B cell (primary cell): Measurements from ENCODE around the gene KLK13. TPM values are rescaled to one million over a fixed set of nuclear protein-coding genes. Genes with fewer than 3 reads are reported as not detected.

Experiments used
- ATAC-seq: fragments of 200-7000 bp; cut with Tn5 transposase; one replicate; pipeline ENCODE4 v1.10.0; 2021; ENCODE audit warnings: low read depth, mild to moderate bottlenecking, moderate number of reproducible peaks, moderate library complexity
- CTCF ChIA-PET: fragments of 350-600 bp; sonication (Branson Sonifier 250); formaldehyde crosslinking; loops from one replicate; lab custom pipeline; 2021; ENCODE audit warnings: antibody characterized with exemption, inconsistent platforms; lab: Charles Lee
- POLR2A ChIA-PET: fragments of 350-600 bp; sonication (Branson Sonifier 250); formaldehyde crosslinking; loops from one replicate; lab custom pipeline; 2021; ENCODE audit warnings: antibody characterized with exemption; lab: Charles Lee
- DNase-seq: peaks from one replicate; pipeline ENCODE4 v3.0.0; 2013
- H2AFZ ChIP-seq: 2 replicates; pipeline ENCODE4 v1.6.1; 2012; ENCODE audit warnings: mild to moderate bottlenecking, low read depth, low read length; ENCODE audit not compliant: insufficient read depth, poor library complexity, severe bottlenecking
- H3K27ac ChIP-seq, 2 donors: 1 replicate in 1 of 2; 2 replicates in 1 of 2; pipeline ENCODE4 v1.5.1; 2012 to 2013; ENCODE audit warnings: low read length in 2 of 2, mild to moderate bottlenecking in 2 of 2, moderate library complexity in 1 of 2
- H3K27me3 ChIP-seq, 4 experiments: fragments of 200-600 bp in 1 of 4; sonication (generic) in 1 of 4; replicated peaks in 1 of 4; 1 replicate in 2 of 4; 2 replicates in 2 of 4; pipeline versions ENCODE4 v1.6.1 to v1.7.0; 2013 to 2016; ENCODE audit warnings: low read length in 3 of 4, mild to moderate bottlenecking in 2 of 4, mixed read lengths in 1 of 4, moderate library complexity in 1 of 4; ENCODE audit not compliant: insufficient read depth in 4 of 4, control insufficient read depth in 3 of 4; ENCODE audit errors: control extremely low read depth in 1 of 4
- H3K36me3 ChIP-seq, 2 experiments: replicated peaks in 1 of 2; 1 replicate in 1 of 2; 2 replicates in 1 of 2; pipeline versions ENCODE4 v1.6.1 to v1.7.1; 2013; ENCODE audit warnings: low read length in 1 of 2; ENCODE audit not compliant: insufficient read depth in 2 of 2, control insufficient read depth in 1 of 2; ENCODE audit errors: control extremely low read depth in 1 of 2, extremely low read depth in 1 of 2
- H3K4me1 ChIP-seq, 2 donors: fragments of 200-600 bp in 1 of 2; sonication (generic) in 1 of 2; 1 replicate in 1 of 2; 2 replicates in 1 of 2; pipeline versions ENCODE4 v1.5.1 to v1.6.1; 2013 to 2017; ENCODE audit warnings: low read length in 2 of 2; ENCODE audit not compliant: control insufficient read depth in 2 of 2, insufficient read depth in 2 of 2
- H3K4me2 ChIP-seq: replicated peaks from 2 replicates; pipeline ENCODE3; 2012; ENCODE audit warnings: mild to moderate bottlenecking, low read depth, low read length; ENCODE audit not compliant: poor library complexity, severe bottlenecking
- H3K4me3 ChIP-seq, 5 experiments: fragments of 200-600 bp in 1 of 5; sonication (generic) in 1 of 5; 1 replicate in 3 of 5; 2 replicates in 2 of 5; pipeline versions ENCODE4 v1.5.1 to v1.7.0; 2011 to 2016; ENCODE audit warnings: low read length in 4 of 5, mild to moderate bottlenecking in 4 of 5, low read depth in 2 of 5, control low read depth in 1 of 5, moderate library complexity in 1 of 5; ENCODE audit not compliant: insufficient read depth in 1 of 5; ENCODE audit errors: control extremely low read depth in 1 of 5, extremely low read depth in 1 of 5
- H3K79me2 ChIP-seq: fragments of 200-600 bp; sonication (generic); one replicate; pipeline ENCODE4 v1.6.0; 2016; ENCODE audit warnings: low read length; ENCODE audit not compliant: control insufficient read depth, insufficient read depth
- H3K9ac ChIP-seq: fragments of 200-600 bp; sonication (generic); 2 replicates; pipeline ENCODE4 v1.6.1; 2017; ENCODE audit warnings: mild to moderate bottlenecking, low read length, moderate library complexity
- H3K9me3 ChIP-seq, 3 donors: one replicate each; pipeline versions ENCODE4 v1.6.1 to v1.7.1; 2013; ENCODE audit warnings: low read length in 2 of 3; ENCODE audit not compliant: control insufficient read depth in 2 of 3, insufficient read depth in 1 of 3; ENCODE audit errors: control extremely low read depth in 1 of 3
- H4K20me1 ChIP-seq: 2 replicates; pipeline ENCODE4 v1.6.0; 2012; ENCODE audit warnings: mild to moderate bottlenecking, low read length; ENCODE audit not compliant: insufficient read depth, control insufficient read depth, poor library complexity, severe bottlenecking
- H3K27ac Mint-ChIP-seq: one replicate; pipeline ENCODE4 v1.8.0; 2021; ENCODE audit warnings: mixed read lengths
- H3K27me3 Mint-ChIP-seq: one replicate; pipeline ENCODE4 v1.8.0; 2021; ENCODE audit warnings: mixed read lengths
- H3K4me1 Mint-ChIP-seq: one replicate; pipeline ENCODE4 v1.8.0; 2021; ENCODE audit warnings: mixed read lengths
- H3K4me3 Mint-ChIP-seq: one replicate; pipeline ENCODE4 v1.8.0; 2021; ENCODE audit warnings: mixed read lengths
- H3K9me3 Mint-ChIP-seq: one replicate; pipeline ENCODE4 v1.8.0; 2022; ENCODE audit warnings: mixed read lengths; ENCODE audit not compliant: insufficient read depth
- CTCF ChIP-seq: fragments of 200-600 bp; IDR thresholded peaks from one replicate; pipeline ENCODE4 v1.8.0; 2022; ENCODE audit warnings: antibody characterized with exemption, mild to moderate bottlenecking
- EZH2 ChIP-seq: IDR thresholded peaks from 2 replicates; pipeline ENCODE4 v1.6.1; 2012; ENCODE audit warnings: borderline replicate concordance, low read depth, mild to moderate bottlenecking, moderate library complexity, low read length; ENCODE audit not compliant: insufficient read depth, poor library complexity, severe bottlenecking
- WGBS: methylation state at CpG from one replicate; pipeline ENCODE4 v1.1.5; 2013; ENCODE audit warnings: missing lambda C conversion rate; ENCODE audit not compliant: insufficient coverage; 5-methylcytosine and 5-hydroxymethylcytosine counted together
- intact Hi-C: fragments of 100-400 bp; cut with micrococcal nuclease; formaldehyde crosslinking; loops from one replicate; pipeline ENCODE4 v1.10.0; 2022
- polyA plus RNA-seq: library from polyadenylated mRNA; depleted of rRNA; stranded (reverse); fragments of >200 nt; gene quantifications from 2 replicates; pipeline ENCODE4 v1.2.3, GENCODE V29; 2012
- total RNA-seq, 2 donors: library from RNA; stranded (reverse); fragments of 120-200 nt in 1 of 2; gene quantifications; 1 replicate in 1 of 2; 2 replicates in 1 of 2; pipeline versions ENCODE4 v1.2.3 to v1.2.4, GENCODE V29; 2013 to 2022

The KLK13 gene
- total and polyA plus RNA-seq, 2 donors (not counting 1 experiment from before 2014, with no cell fraction given) = not detected

DNA sequence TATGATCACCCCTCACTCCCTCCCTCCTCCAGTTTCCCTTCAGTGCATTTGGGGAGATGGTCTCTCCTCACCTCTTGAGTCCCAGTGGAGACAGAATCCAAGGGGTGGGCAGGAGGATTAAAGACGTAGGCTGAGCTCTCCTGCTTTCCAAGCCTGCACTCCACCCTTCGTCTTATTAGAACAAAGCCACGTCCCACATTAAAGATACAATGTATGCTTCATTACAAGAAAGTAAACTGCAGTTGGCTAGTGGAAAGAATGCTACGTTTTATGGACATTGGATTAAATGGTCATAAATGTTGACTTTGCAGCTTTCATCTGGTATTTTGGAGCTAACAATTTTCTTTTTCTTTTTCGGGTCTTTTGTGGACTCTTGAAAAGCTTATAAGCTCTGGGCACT lies 37.0 kb downstream of the KLK13 start:
- intact Hi-C loops = no loop called here
- Histone ChIP-seq H4K20me1 (no peaks in the 10 kb centered on the region), H3K79me2 (no peaks in the 10 kb centered on the region), H3K27ac (no peak overlapping the region), H3K9ac (no peak overlapping the region), H2AFZ (no peak overlapping the region), H3K36me3 (no peaks in the 10 kb centered on the region), H3K4me1 (no peaks in the 10 kb centered on the region), H3K4me2 (no peak overlapping the region), H3K27me3 (peaks cover 0 to 4% (median 0%) of the 10 kb centered on the region in 4 experiments), H3K4me3 (no peak overlapping the region), H3K9me3 (peaks cover 0 to 6% (median 0%) of the 10 kb centered on the region in 3 donors)
- ChIA-PET POLR2A (no interaction called here), CTCF (no interaction called here)
- DNase-seq (no peak), ATAC-seq (no peak)
- Mint-ChIP-seq H3K27me3 (peaks cover 34% of the 10 kb centered on the region), H3K4me1 (no peaks in the 10 kb centered on the region), H3K4me3 (no peak overlapping the region), H3K27ac (no peak overlapping the region), H3K9me3 (peaks cover 3% of the 10 kb centered on the region)
- WGBS = 77% methylated on average over 2 of the region's 5 CpGs
- no peak for TF ChIP-seq EZH2
- no peak for TF ChIP-seq CTCF

- H2AFZ ChIP-seq = no peak overlapping the region
Measured at GRCh38 chr19:51027126-51027806, 37.6 kb downstream of the KLK13 start.

More at GRCh38 chr19:51027126-51027806, 37.6 kb downstream of the KLK13 start:
- H3K4me1 Mint-ChIP-seq = no peaks in the 10 kb centered on the region
- no peak overlapping the region for H3K4me3 Mint-ChIP-seq
- Histone ChIP-seq H3K36me3 (no peaks in the 10 kb centered on the region), H3K4me3 (no peak overlapping the region), H3K27ac (no peak overlapping the region), H3K4me1 (no peaks in the 10 kb centered on the region), H4K20me1 (no peaks in the 10 kb centered on the region), H3K4me2 (no peak overlapping the region), H3K27me3 (no peaks in the 10 kb centered on the region), H3K9me3 (peaks cover 0 to 6% (median 0%) of the 10 kb centered on the region in 3 donors), H3K9ac (no peak overlapping the region), H3K79me2 (no peaks in the 10 kb centered on the region)
- 68% methylated on average over 11 of the region's 14 CpGs for WGBS
- no peak overlapping the region for H3K27ac Mint-ChIP-seq
- ChIA-PET CTCF (interaction anchor here (0.6 kb wide), 1 partner anchor 630 kb away, joined by 3 read pairs; no protein-coding TSS in a partner anchor), POLR2A (no interaction called here)
- peaks cover 3% of the 10 kb centered on the region for H3K9me3 Mint-ChIP-seq
- no peak for ATAC-seq
- DNase-seq = no peak
- TF ChIP-seq EZH2 = no peak
- TF ChIP-seq CTCF = no peak
- intact Hi-C loops = no loop called here
- H3K27me3 Mint-ChIP-seq = peaks cover 40% of the 10 kb centered on the region
